Measurements from ENCODE around the gene CAMK1.

- no peak for TF ChIP-seq CTCF (IDR thresholded peaks at IDR 0.05; ENCODE audit: low read depth, low read length, missing input control)
- no peak for TF ChIP-seq RAD21 (IDR thresholded peaks at IDR 0.05)
- TF ChIP-seq SP1 (IDR thresholded peaks at IDR 0.05), result no peak
- TF ChIP-seq JUND (IDR thresholded peaks at IDR 0.05), result no peak
- TF ChIP-seq ATF3 (IDR thresholded peaks at IDR 0.05), result no peak
- TF ChIP-seq REST (IDR thresholded peaks at IDR 0.05), result no peak
- TF ChIP-seq MAX (IDR thresholded peaks at IDR 0.05), result no peak
- TF ChIP-seq EGR1 (IDR thresholded peaks at IDR 0.05; ENCODE audit: low read depth in 2 of 2), result no peak
- no peak for TF ChIP-seq TAF1 (conservative IDR thresholded peaks at IDR 0.05)
- TF ChIP-seq ZBTB33 (IDR thresholded peaks at IDR 0.05), result no peak
These were observed 40.3 kb downstream of the CAMK1 start for GRCh38 chr3:9729419-9729818.

All from liver (tissue), 3 donors.